Gastroesophageal sphincter (tissue), 3 donors: ENCODE data around the gene ADAM30.

Source experiments
- CTCF ChIP-seq, 4 experiments: fragments of 200-600 bp in 2 of 4; fragments of 450-650 bp in 2 of 4; sonication (generic) in 1 of 4; IDR thresholded peaks; one replicate each; pipeline ENCODE4 v1.5.1; 2017 to 2019; ENCODE audit warnings: antibody characterized with exemption in 4 of 4, mild to moderate bottlenecking in 2 of 4, moderate library complexity in 2 of 4
- EP300 ChIP-seq: sonication (generic); formaldehyde crosslinking; IDR thresholded peaks from one replicate; pipeline ENCODE4 v1.6.1; 2017; ENCODE audit warnings: antibody characterized with exemption, mild to moderate bottlenecking
- POLR2A ChIP-seq, 2 donors: fragments of 450-650 bp; IDR thresholded peaks; one replicate each; pipeline ENCODE4 v1.6.1; 2017; ENCODE audit warnings: antibody characterized with exemption in 2 of 2, mild to moderate bottlenecking in 2 of 2, moderate library complexity in 1 of 2
- POLR2AphosphoS5 ChIP-seq: sonication (generic); formaldehyde crosslinking; IDR thresholded peaks from one replicate; pipeline ENCODE4 v1.6.1; 2017; ENCODE audit warnings: antibody characterized with exemption

- TF ChIP-seq CTCF (IDR thresholded peaks at IDR 0.05), result no peak
- no peak for TF ChIP-seq POLR2A (IDR thresholded peaks at IDR 0.05)
- TF ChIP-seq POLR2AphosphoS5, result no peak
- TF ChIP-seq EP300, result no peak
These were observed 11.6 kb downstream of the ADAM30 start for GRCh38 chr1:119884711-119885110.
